Activated CD8-positive, alpha-beta T cell treated with anti-CD3 and anti-CD28 coated beads, Interleukin-2, amount 10 ng/mL, durations not matched to agents 7 days and 5 days (primary cell): Measurements from ENCODE around the gene WLS. TPM values are rescaled to one million over a fixed set of nuclear protein-coding genes. Genes with fewer than 3 reads are reported as not detected.
"Not testable (repeated sequence)": the region's sequence is repeated elsewhere in the genome, so short reads cannot be mapped to it uniquely, and the experiment has no call there.

Source experiments
- ATAC-seq: fragments of 150-1000 bp; cut with Tn5 transposase; one replicate; pipeline ENCODE4 v1.10.0; 2021; ENCODE audit warnings: moderate library complexity
- CTCF ChIA-PET: fragments of 350-600 bp; sonication (Branson Sonifier 250); formaldehyde crosslinking; loops from one replicate; lab custom pipeline; 2021; ENCODE audit warnings: antibody characterized with exemption; lab: Charles Lee
- POLR2A ChIA-PET: fragments of 350-600 bp; sonication (Branson Sonifier 250); formaldehyde crosslinking; loops from one replicate; lab custom pipeline; 2021; ENCODE audit warnings: antibody characterized with exemption; lab: Charles Lee
- DNase-seq: peaks from one replicate; pipeline ENCODE4 v3.0.0-alpha.2; 2020
- H3K27ac Mint-ChIP-seq: one replicate; pipeline ENCODE4 v1.8.0; 2021; ENCODE audit warnings: mild to moderate bottlenecking, mixed read lengths
- H3K27me3 Mint-ChIP-seq: one replicate; pipeline ENCODE4 v1.8.0; 2021; ENCODE audit warnings: low read depth, mixed read lengths
- H3K36me3 Mint-ChIP-seq: one replicate; pipeline ENCODE4 v1.8.0; 2021; ENCODE audit warnings: low read depth, mixed read lengths
- H3K4me1 Mint-ChIP-seq: one replicate; pipeline ENCODE4 v1.8.0; 2021; ENCODE audit warnings: low read depth, mixed read lengths
- H3K4me3 Mint-ChIP-seq: one replicate; pipeline ENCODE4 v1.8.0; 2021; ENCODE audit warnings: mild to moderate bottlenecking, mixed read lengths
- H3K9me3 Mint-ChIP-seq: one replicate; pipeline ENCODE4 v1.8.0; 2022; ENCODE audit warnings: mixed read lengths; ENCODE audit not compliant: insufficient read depth
- total RNA-seq, 2 experiments: library from RNA; stranded (reverse); gene quantifications; one replicate each; pipeline ENCODE4 v1.2.3, GENCODE V29; 2021

Gene WLS
- total RNA-seq: not detected

DNA sequence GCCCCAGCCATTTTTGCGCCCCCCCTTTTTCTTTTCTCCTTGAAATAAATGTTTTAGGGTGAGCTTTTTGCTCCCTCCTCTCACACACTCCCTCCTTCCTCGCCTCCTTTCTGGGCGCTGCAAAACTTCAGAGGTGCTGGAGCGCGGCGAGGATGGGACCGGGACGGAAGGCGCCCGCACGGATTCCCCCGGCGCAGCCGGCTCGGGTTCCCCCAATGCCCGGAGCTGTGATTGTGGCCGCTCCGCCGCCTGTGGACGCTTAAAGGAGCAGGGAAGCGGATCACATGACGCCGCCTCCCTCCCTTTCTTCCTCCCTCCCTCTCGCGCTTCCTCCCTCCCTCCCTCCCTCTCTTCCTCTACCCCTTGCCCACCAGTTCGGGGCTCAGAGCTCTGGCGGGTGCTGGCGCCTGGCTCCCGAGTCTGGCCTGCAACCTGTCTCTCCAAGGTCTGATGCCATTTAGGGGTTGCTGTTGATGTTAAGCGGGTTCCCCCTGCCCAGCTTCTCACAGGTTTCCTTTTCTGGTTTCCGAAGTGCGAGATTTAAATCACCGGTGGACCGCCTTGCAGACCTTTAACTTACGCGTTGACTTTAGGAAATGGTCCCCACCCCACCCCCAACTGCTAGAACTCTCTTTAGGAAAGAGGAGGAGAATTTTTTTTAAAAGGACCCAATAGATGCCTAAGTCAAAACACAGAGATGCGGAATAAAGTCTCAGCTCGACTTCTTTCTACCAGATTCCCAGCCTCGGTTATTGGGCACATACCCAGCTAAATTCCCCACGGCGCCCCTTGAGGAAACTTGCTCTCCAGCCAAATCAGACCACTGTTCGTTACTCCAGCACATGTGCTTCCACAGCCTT, at the start of gene WLS:
Gene WLS, minus strand, starts transcription at position 235 of the 860 bp plus-strand sequence. Its CDS starts 224 bp downstream, at position 11.
- CTCF ChIA-PET: no interaction called here
- Mint-ChIP-seq H3K4me3 (no peak within 1 kb of the TSS), H3K9me3 (no peaks in the 10 kb centered on the region), H3K27ac (no peak within 1 kb of the TSS), H3K36me3 (no peaks in the 10 kb centered on the region), H3K27me3 (peaks cover 52% of the 10 kb centered on the region), H3K4me1 (peaks cover 8% of the 10 kb centered on the region)
- no peak for ATAC-seq
- POLR2A ChIA-PET: no interaction called here
- DNase-seq: no peak

DNA sequence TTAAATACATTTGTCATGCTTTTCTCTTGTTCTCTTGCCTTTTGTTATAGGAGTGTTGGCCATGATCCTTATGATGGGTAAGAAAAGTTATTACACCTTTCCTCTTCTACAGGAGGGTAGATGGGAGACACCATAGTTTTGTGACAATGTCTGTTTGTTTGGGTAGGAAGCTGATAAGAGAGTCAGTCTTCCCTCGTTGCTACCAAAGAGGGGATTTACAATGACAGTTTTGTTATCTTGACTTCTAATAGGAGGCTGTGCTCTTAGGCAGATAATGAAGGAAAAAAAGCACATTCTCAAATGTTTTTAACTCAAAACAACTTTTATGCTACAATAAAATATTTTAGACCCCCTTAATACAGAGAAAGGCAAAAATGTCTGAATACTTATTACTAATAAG, 48.0 kb upstream of the WLS start:
- ATAC-seq (no peak), DNase-seq (no peak)
- H3K27me3 Mint-ChIP-seq: no peaks in the 10 kb centered on the region
- ChIA-PET POLR2A (no interaction called here), CTCF (no interaction called here)
- no peak overlapping the region for H3K27ac Mint-ChIP-seq
- H3K36me3 Mint-ChIP-seq: no peaks in the 10 kb centered on the region
- no peaks in the 10 kb centered on the region for H3K4me1 Mint-ChIP-seq
- H3K4me3 Mint-ChIP-seq: no peak overlapping the region
- no peaks in the 10 kb centered on the region for H3K9me3 Mint-ChIP-seq

DNA sequence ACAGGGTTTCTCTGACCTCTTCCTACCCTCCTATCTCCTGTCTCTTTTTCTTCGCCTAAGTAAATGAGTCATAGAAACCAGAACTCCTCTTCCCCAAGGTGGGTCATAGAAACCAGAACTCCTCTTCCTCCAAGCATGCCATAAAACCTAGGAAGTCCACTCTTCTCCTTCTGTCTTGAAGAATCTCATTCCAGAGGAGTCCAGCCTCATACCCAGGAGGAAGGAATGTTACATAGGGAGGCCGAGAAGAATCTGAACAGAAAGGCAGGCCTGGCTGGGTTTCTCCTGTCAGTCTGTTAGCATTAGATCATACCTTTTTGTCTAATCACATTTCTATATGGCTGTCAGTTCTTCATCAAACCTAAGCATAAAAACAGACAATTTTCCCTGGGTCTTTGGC, 47.5 kb upstream of the WLS start:
- no peaks in the 10 kb centered on the region for H3K4me1 Mint-ChIP-seq
- H3K27me3 Mint-ChIP-seq: no peaks in the 10 kb centered on the region
- CTCF ChIA-PET: no interaction called here
- POLR2A ChIA-PET: no interaction called here
- H3K9me3 Mint-ChIP-seq: no peaks in the 10 kb centered on the region
- no peak for ATAC-seq
- H3K27ac Mint-ChIP-seq: no peak overlapping the region
- DNase-seq: no peak
- no peak overlapping the region for H3K4me3 Mint-ChIP-seq
- no peaks in the 10 kb centered on the region for H3K36me3 Mint-ChIP-seq

DNA sequence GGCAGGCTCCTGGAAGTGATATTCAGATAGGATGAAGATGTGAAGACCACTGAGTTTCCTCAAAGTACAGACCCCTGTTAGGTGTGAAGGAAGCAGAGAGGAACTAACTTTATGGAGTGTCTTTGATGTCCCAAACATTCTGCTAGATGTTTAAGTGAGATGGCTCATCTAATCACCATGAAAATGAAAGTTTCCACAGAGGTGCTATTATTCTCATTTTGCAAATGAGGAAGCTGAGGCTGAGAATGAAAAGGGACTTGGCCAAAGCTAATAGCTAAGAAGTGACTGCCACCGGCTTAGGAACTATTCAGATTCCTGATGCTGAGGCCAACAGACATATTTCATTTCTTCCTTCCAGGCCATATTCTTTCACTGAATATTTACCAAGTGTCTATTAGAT, 45.9 kb upstream of the WLS start:
- no peaks in the 10 kb centered on the region for H3K9me3 Mint-ChIP-seq
- no peaks in the 10 kb centered on the region for H3K27me3 Mint-ChIP-seq
- POLR2A ChIA-PET: no interaction called here
- no peaks in the 10 kb centered on the region for H3K4me1 Mint-ChIP-seq
- no peaks in the 10 kb centered on the region for H3K36me3 Mint-ChIP-seq
- H3K4me3 Mint-ChIP-seq: no peak overlapping the region
- no peak overlapping the region for H3K27ac Mint-ChIP-seq
- CTCF ChIA-PET: no interaction called here
- DNase-seq (no peak), ATAC-seq (no peak)

DNA sequence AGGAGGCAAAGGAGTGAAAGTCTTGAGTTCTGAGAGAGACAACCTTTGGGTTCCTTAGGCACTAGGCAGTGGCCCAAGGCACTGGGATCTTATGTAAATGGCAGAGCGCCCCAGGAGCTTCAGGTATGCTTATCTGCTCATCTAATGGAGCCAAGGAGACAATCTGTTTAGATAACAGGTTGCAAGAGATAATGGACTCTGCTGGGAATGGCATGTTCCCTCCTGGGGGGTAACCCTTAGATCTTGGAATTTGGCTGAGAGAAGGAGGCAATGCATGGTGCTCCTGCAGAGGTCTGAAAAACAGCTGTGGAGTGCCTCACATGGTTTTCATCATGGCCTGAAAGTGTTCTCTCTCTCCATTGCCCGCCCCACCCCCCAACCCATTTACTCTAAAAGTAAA, 44.1 kb upstream of the WLS start:
- Mint-ChIP-seq H3K27ac (no peak overlapping the region), H3K9me3 (no peaks in the 10 kb centered on the region), H3K4me1 (no peaks in the 10 kb centered on the region), H3K27me3 (no peaks in the 10 kb centered on the region), H3K4me3 (no peak overlapping the region), H3K36me3 (no peaks in the 10 kb centered on the region)
- ChIA-PET POLR2A (no interaction called here), CTCF (no interaction called here)
- DNase-seq (no peak), ATAC-seq (no peak)

DNA sequence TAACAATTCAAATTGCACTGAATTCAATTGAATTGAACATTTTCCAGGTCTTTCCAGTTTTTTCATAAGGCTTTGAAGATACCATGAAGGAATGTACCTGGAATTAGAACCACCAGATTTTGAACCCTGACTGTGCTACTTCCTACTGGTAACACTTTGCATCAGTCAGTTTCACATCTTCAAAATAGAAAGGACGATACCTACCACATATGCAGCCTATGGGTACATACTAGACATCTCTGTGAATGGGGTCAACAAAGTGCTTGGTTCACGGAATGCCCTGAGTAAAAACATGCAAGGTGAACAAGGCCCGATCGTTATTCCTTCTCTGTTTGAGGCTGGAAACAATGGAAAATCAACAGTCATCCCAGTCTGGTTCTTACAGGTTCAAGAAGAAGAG, 41.2 kb upstream of the WLS start:
- no peaks in the 10 kb centered on the region for H3K4me1 Mint-ChIP-seq
- H3K4me3 Mint-ChIP-seq: no peak overlapping the region
- no peaks in the 10 kb centered on the region for H3K9me3 Mint-ChIP-seq
- CTCF ChIA-PET: no interaction called here
- POLR2A ChIA-PET: no interaction called here
- H3K27ac Mint-ChIP-seq: no peak overlapping the region
- DNase-seq (no peak), ATAC-seq (no peak)
- no peaks in the 10 kb centered on the region for H3K36me3 Mint-ChIP-seq
- H3K27me3 Mint-ChIP-seq: no peaks in the 10 kb centered on the region

DNA sequence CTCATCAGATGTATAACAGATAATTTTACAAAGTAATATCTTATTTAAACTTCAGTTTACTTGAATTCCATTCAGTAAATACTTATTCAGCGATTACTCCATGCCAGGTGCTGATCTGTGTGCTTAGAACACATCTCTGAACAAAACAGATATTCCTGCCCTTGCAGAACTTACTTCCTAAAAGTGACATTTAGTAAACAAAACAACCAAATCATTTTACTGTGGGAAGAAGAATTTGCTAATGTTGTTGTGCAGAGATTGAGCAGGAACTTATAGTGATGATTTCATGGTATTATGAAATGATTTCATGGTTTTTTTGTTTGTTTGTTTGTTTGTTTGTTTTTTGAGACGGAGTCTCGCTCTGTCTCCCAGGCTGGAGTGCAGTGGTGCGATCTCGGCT, 39.3 kb upstream of the WLS start:
- ChIA-PET POLR2A (no interaction called here), CTCF (no interaction called here)
- H3K36me3 Mint-ChIP-seq: no peaks in the 10 kb centered on the region
- no peak for DNase-seq
- no peaks in the 10 kb centered on the region for H3K4me1 Mint-ChIP-seq
- no peaks in the 10 kb centered on the region for H3K9me3 Mint-ChIP-seq
- no peak overlapping the region for H3K27ac Mint-ChIP-seq
- no peak overlapping the region for H3K4me3 Mint-ChIP-seq
- no peak for ATAC-seq
- no peaks in the 10 kb centered on the region for H3K27me3 Mint-ChIP-seq

DNA sequence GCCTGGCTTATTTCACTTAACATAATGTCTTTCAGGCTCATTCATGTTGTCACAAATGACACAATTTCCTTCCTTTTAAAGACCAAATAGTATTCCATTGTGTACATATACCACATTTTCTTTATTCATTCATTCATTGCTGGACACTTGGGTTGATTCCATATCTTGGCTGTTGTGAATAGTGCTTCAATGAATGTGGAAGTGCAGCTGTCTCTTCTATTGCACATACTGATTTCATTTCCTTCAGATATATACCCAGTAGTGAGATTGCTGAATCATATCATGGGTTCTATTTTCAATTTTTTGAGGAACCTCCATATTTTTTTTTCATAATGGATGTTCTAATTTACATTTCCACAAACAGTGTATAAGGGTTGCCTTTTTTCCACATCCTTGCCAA, 38.6 kb upstream of the WLS start:
- Mint-ChIP-seq H3K36me3 (no peaks in the 10 kb centered on the region), H3K4me1 (no peaks in the 10 kb centered on the region), H3K4me3 (no peak overlapping the region), H3K27ac (no peak overlapping the region), H3K27me3 (no peaks in the 10 kb centered on the region), H3K9me3 (no peaks in the 10 kb centered on the region)
- no peak for ATAC-seq
- ChIA-PET POLR2A (no interaction called here), CTCF (no interaction called here)
- DNase-seq: no peak

DNA sequence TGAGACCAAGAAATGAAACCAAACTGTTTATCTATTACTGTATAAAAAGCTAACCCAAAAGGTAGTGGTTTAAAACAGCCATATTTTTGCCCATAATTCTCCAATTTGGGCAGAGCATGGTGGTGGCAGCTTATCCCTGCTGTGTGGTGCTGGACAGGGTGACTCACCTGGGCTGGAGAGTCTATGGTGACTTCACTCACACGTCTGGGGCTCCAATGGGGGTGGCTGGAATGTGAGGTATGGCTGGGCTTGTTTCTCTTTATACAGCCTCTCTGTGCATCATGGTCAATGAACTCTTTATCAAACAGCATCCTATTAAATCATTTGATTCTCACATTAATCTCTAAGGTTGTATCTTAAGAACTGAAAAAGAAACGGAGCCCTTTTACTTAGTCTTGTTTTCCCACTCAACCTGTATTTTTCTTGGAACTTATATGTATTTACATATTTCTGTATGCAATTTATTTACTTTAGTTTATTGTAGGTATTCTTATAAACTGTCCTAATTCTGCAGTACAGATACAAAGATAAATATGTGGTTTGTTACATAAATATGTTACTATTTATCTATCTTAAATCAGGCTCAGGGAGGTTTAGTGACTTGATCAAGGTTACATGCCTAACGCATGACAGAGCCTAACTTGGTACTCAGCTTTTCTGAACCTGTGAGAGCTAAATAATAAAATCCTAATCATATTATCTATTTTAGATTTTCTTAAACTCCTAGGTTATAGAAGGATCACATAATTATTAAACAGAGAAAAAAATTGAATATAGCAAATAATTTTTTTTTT, 37.5 kb upstream of the WLS start:
- ATAC-seq (no peak), DNase-seq (no peak)
- ChIA-PET CTCF (no interaction called here), POLR2A (no interaction called here)
- H3K4me1 Mint-ChIP-seq: no peaks in the 10 kb centered on the region
- no peak overlapping the region for H3K4me3 Mint-ChIP-seq
- no peaks in the 10 kb centered on the region for H3K27me3 Mint-ChIP-seq
- no peaks in the 10 kb centered on the region for H3K9me3 Mint-ChIP-seq
- H3K36me3 Mint-ChIP-seq: no peaks in the 10 kb centered on the region
- H3K27ac Mint-ChIP-seq: no peak overlapping the region

DNA sequence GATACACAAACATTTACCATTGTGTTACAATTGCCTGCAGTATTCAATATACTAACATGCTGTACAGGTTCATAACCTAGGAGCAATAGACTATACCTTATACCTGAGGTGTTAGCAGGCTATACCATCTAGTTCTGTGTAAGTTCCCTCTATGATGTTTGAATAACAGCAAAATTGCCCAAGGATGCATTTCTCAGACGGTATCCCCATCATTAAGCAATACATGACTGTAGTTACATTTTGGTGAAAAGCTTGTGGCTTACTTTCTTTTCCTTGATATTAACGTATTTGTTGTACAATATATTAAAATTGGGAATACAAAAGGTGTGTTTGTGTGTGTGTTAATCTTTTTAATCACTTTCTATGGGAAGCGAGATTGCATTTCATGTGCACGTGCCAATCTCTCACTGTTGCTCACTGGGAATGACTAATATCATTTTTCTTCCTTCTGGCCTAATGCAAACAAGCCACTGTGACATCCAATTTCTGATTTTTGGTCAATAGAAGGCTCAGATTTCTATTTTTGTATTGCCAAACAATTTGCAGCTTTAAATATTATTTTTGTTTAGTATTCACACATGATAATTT, 36.7 kb upstream of the WLS start:
- CTCF ChIA-PET: no interaction called here
- ATAC-seq (no peak), DNase-seq (no peak)
- Mint-ChIP-seq H3K27me3 (no peaks in the 10 kb centered on the region), H3K27ac (no peak overlapping the region), H3K9me3 (no peaks in the 10 kb centered on the region), H3K4me3 (no peak overlapping the region), H3K36me3 (no peaks in the 10 kb centered on the region), H3K4me1 (no peaks in the 10 kb centered on the region)
- POLR2A ChIA-PET: no interaction called here

DNA sequence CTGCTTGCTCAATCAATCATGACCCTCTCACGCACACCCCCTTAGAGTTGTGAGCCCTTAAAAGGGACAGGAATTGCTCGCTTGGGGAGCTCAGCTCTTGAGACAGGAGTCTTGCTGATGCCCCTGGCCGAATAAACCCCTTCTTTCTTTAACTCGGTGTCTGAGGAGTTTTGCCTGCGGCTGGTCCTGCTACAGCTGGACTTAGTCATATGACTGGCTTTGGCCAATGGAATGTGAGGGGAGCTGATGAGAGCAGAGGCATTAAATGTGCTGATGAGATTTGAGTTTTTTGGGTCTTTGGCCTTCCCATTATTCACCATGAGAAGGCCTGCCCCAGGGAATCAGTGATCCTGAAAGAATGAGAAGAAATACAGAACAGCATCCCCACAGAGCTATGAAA, 24.5 kb upstream of the WLS start:
- CTCF ChIA-PET: not testable (repeated sequence)

DNA sequence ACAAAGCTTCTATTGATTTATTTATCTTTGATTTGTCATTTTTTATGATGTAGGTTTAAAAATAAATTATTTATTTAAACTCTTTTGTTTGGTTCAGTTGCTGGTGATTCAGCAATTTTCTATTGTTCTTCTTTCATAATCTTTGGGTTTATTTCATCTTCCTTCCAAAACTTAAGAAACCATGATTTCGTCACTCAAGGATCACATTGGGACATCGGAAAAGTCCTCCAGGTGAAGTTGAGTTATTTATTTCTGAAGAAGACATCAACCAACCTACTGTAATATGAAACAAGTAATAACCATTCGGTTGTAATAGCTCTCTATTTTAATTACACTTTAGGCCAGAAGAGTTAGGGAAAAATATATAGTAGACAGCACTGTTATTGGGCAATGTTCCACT, 23.0 kb upstream of the WLS start:
- Mint-ChIP-seq H3K4me3 (no peak overlapping the region), H3K9me3 (no peaks in the 10 kb centered on the region), H3K36me3 (no peaks in the 10 kb centered on the region), H3K4me1 (no peaks in the 10 kb centered on the region), H3K27me3 (no peaks in the 10 kb centered on the region), H3K27ac (no peak overlapping the region)
- DNase-seq (no peak), ATAC-seq (no peak)
- ChIA-PET POLR2A (no interaction called here), CTCF (no interaction called here)

More for the DNA sequence above, 24.5 kb upstream of the WLS start:
- ATAC-seq, H3K36me3 Mint-ChIP-seq, DNase-seq, POLR2A ChIA-PET, H3K4me1 Mint-ChIP-seq, H3K9me3 Mint-ChIP-seq, H3K27ac Mint-ChIP-seq, H3K4me3 Mint-ChIP-seq, H3K27me3 Mint-ChIP-seq: not testable (repeated sequence)
